Stomach smooth muscle (tissue), 2 donors: ENCODE data around the gene KIF3B.
"Not testable (repeated sequence)": the region's sequence is repeated elsewhere in the genome, so short reads cannot be mapped to it uniquely, and the experiment has no call there.

Source experiments
- H3K27ac ChIP-seq: one replicate; pipeline ENCODE4 v1.7.0; 2013; ENCODE audit warnings: mild to moderate bottlenecking, low read length, inconsistent platforms
- H3K27me3 ChIP-seq, 2 donors: one replicate each; pipeline ENCODE4 v1.7.0; 2013; ENCODE audit warnings: low read length in 2 of 2; ENCODE audit not compliant: insufficient read depth in 2 of 2, control insufficient read depth in 1 of 2
- H3K36me3 ChIP-seq, 2 donors: one replicate each; pipeline ENCODE4 v1.7.0; 2013; ENCODE audit warnings: low read length in 2 of 2; ENCODE audit not compliant: control insufficient read depth in 2 of 2, insufficient read depth in 2 of 2
- H3K4me1 ChIP-seq: one replicate; pipeline ENCODE4 v1.7.0; 2013; ENCODE audit warnings: low read length; ENCODE audit not compliant: control insufficient read depth, insufficient read depth
- H3K4me3 ChIP-seq, 2 donors: one replicate each; pipeline ENCODE4 v1.7.0; 2013; ENCODE audit warnings: low read length in 2 of 2
- H3K9ac ChIP-seq, 2 donors: one replicate each; pipeline ENCODE4 v1.7.0; 2013; ENCODE audit warnings: low read length in 2 of 2, mild to moderate bottlenecking in 1 of 2
- H3K9me3 ChIP-seq, 2 donors: one replicate each; pipeline ENCODE4 v1.7.0; 2013; ENCODE audit warnings: low read length in 2 of 2; ENCODE audit not compliant: control insufficient read depth in 2 of 2
- donor health status: healthy.
- donor health status: Pancreatic carcinoma.

Gene KIF3B

GRCh38 chr20:32343439-32343838 is 66.0 kb downstream of the KIF3B start:
- H3K27me3 ChIP-seq = no peaks in the 10 kb centered on the region
- no peak overlapping the region for H3K9ac ChIP-seq
- no peak overlapping the region for H3K4me3 ChIP-seq
- no peaks in the 10 kb centered on the region for H3K36me3 ChIP-seq
- peaks cover 6% of the 10 kb centered on the region for H3K4me1 ChIP-seq
- H3K9me3 ChIP-seq = no peaks in the 10 kb centered on the region
- no peak overlapping the region for H3K27ac ChIP-seq

GRCh38 chr20:32344835-32345506 is 67.5 kb downstream of the KIF3B start:
- no peaks in the 10 kb centered on the region for H3K9me3 ChIP-seq
- peaks cover 6% of the 10 kb centered on the region for H3K4me1 ChIP-seq
- H3K27ac ChIP-seq = no peak overlapping the region
- H3K9ac ChIP-seq = no peak overlapping the region
- no peak overlapping the region for H3K4me3 ChIP-seq
- no peaks in the 10 kb centered on the region for H3K27me3 ChIP-seq
- no peaks in the 10 kb centered on the region for H3K36me3 ChIP-seq

DNA sequence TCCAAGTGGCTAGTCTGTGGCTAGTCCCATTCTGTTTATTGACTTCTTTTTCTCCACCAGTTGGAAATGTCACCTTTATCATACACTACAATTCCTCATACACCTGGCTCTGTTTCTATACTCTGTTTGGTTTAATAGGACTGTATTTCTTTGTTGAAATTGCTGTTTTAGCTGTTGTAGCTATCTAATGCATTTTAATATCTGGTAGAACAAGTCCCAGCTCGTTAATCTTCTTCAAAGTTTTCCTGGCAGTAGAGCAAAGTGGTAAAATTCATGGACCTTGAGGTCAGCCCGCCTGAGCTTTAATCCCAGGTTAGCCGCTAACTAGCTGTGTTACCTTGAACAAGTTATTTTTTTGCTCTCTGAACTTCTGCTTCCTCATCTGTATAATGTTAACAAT is 70.8 kb downstream of the KIF3B start:
- Histone ChIP-seq H3K27me3 (no peaks in the 10 kb centered on the region), H3K9ac (no peak overlapping the region), H3K27ac (no peak overlapping the region), H3K4me1 (peaks cover 6% of the 10 kb centered on the region), H3K36me3 (no peaks in the 10 kb centered on the region), H3K4me3 (no peak overlapping the region), H3K9me3 (no peaks in the 10 kb centered on the region)

- H3K9me3 ChIP-seq = no peaks in the 10 kb centered on the region
- H3K4me1 ChIP-seq = no peaks in the 10 kb centered on the region
- no peak overlapping the region for H3K27ac ChIP-seq
- no peak overlapping the region for H3K4me3 ChIP-seq
- no peak overlapping the region for H3K9ac ChIP-seq
- no peaks in the 10 kb centered on the region for H3K36me3 ChIP-seq
- no peaks in the 10 kb centered on the region for H3K27me3 ChIP-seq
Measured at GRCh38 chr20:32350421-32350820, 73.0 kb downstream of the KIF3B start.

GRCh38 chr20:32352121-32352720 is 74.8 kb downstream of the KIF3B start:
- Histone ChIP-seq H3K4me1 (peaks cover 4% of the 10 kb centered on the region), H3K9ac (no peak overlapping the region), H3K9me3 (no peaks in the 10 kb centered on the region), H3K4me3 (no peak overlapping the region), H3K27ac (no peak overlapping the region), H3K27me3 (no peaks in the 10 kb centered on the region), H3K36me3 (no peaks in the 10 kb centered on the region)

GRCh38 chr20:32353848-32354496 is 76.5 kb downstream of the KIF3B start:
- H3K9me3 ChIP-seq = no peaks in the 10 kb centered on the region
- H3K27ac ChIP-seq = no peak overlapping the region
- no peak overlapping the region for H3K4me3 ChIP-seq
- peaks cover 9% of the 10 kb centered on the region for H3K4me1 ChIP-seq
- H3K27me3 ChIP-seq = no peaks in the 10 kb centered on the region
- no peaks in the 10 kb centered on the region for H3K36me3 ChIP-seq
- no peak overlapping the region for H3K9ac ChIP-seq

GRCh38 chr20:32354592-32355416 is 77.4 kb downstream of the KIF3B start:
- no peaks in the 10 kb centered on the region for H3K27me3 ChIP-seq
- H3K9ac ChIP-seq = no peak overlapping the region
- H3K36me3 ChIP-seq = no peaks in the 10 kb centered on the region
- no peak overlapping the region for H3K4me3 ChIP-seq
- peaks cover 16% of the 10 kb centered on the region for H3K4me1 ChIP-seq
- no peaks in the 10 kb centered on the region for H3K9me3 ChIP-seq
- no peak overlapping the region for H3K27ac ChIP-seq

GRCh38 chr20:32355417-32355841 is 78.0 kb downstream of the KIF3B start:
- Histone ChIP-seq H3K9me3 (no peaks in the 10 kb centered on the region), H3K9ac (no peak overlapping the region), H3K27me3 (no peaks in the 10 kb centered on the region), H3K27ac (no peak overlapping the region), H3K4me1 (peaks cover 21% of the 10 kb centered on the region), H3K4me3 (no peak overlapping the region), H3K36me3 (no peaks in the 10 kb centered on the region)

DNA sequence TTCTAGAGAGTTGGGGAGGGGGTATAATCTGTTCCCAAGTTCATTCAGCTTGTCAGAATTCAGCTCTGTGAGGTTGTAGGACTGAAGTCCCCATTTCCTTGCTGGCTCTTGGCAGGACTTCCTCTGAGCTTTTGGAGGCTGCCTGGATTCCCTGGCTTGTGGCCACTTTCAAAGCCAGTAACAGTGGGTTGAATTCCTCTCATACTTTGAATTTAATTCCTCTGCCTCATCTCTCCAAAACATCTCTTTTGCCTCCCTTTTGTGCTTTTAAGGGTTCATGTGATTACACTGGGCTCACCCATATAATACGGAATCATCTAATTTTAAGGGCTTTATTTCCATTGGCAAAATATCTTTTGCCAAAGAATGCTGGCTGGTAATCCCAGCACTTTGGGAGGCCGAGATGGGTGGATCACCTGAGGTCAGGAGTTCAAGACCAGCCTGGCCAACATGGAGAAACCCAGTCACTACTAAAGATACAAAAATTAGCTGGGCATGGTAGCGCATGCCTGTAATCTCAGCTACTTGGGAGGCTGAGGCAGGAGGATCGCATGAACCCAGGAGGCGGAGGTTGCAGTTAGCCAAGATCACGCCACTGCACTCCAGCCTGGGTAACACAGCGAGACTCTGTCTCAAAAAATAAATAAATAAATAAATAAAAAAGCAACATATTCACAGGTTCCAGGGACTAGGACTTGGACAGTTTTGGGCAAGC is 78.6 kb downstream of the KIF3B start:
- H3K4me1 ChIP-seq = peaks cover 26% of the 10 kb centered on the region
- H3K27ac ChIP-seq, H3K27me3 ChIP-seq, H3K9me3 ChIP-seq, H3K9ac ChIP-seq, H3K4me3 ChIP-seq, H3K36me3 ChIP-seq: not testable (repeated sequence)

DNA sequence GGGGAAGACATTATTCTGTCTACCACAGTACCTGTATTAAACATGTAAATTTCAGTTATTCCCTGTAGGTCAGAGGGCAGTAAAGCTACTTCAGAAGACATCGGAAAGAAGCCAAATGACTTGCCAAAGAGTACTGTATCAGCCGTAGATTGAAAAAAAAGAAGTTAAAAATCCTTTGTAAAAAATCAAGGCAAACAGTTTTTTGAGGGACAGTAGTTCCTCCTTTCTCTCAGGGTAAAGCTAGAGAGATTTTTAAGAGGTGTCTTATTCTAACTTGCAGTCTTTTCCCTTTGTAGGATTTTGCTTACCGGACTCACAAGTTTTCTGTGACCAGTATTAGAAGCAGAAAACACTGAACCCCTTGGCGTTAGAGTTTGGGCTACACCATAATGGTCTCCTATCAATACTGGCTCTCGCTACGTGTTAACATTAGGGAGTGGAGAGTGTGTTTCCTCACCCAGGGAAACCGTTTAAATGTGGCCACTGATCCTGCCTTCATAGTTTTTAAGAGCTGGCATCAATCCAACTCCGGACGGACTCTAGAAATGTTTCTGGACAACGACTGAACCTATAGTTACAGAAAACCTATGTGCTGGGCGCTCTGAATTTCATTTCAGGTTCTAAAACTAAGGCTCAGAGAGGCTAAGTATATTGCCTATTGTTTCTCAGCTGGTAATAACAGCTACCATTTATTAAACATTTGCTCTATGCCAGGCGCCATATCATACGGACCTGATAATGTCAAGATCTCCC is 79.3 kb downstream of the KIF3B start:
- Histone ChIP-seq H3K9me3 (no peaks in the 10 kb centered on the region), H3K27ac (peak overlapping the region; percentile 97), H3K4me3 (peak overlapping the region; percentile 89 to 95), H3K9ac (peak overlapping the region; percentile 77 to 96), H3K36me3 (no peaks in the 10 kb centered on the region), H3K27me3 (no peaks in the 10 kb centered on the region), H3K4me1 (peaks cover 28% of the 10 kb centered on the region)
